Vagina (tissue), 2 donors: ENCODE measurements around the gene UBASH3B.

ENCODE experiments used
- POLR2A ChIP-seq, 2 donors: fragments of 450-650 bp; IDR thresholded peaks; one replicate each; pipeline ENCODE4 v1.6.1; 2017; ENCODE audit warnings: antibody characterized with exemption in 2 of 2, mild to moderate bottlenecking in 2 of 2, moderate library complexity in 2 of 2
- POLR2AphosphoS5 ChIP-seq, 2 donors: sonication (generic); formaldehyde crosslinking; IDR thresholded peaks; one replicate each; pipeline ENCODE4 v1.9.0; 2017; ENCODE audit warnings: antibody characterized with exemption in 2 of 2, mild to moderate bottlenecking in 2 of 2, low read depth in 1 of 2; ENCODE audit not compliant: insufficient read depth in 1 of 2
- TF ChIP-seq, protein P1 (sequence below), 3 experiments: fragments of 450-650 bp in 2 of 3; fragments of 200-600 bp in 1 of 3; sonication (generic) in 1 of 3; IDR thresholded peaks; one replicate each; pipeline ENCODE4 v1.5.1; 2017 to 2019; ENCODE audit warnings: antibody characterized with exemption in 3 of 3, mild to moderate bottlenecking in 2 of 3, moderate library complexity in 2 of 3

DNA sequence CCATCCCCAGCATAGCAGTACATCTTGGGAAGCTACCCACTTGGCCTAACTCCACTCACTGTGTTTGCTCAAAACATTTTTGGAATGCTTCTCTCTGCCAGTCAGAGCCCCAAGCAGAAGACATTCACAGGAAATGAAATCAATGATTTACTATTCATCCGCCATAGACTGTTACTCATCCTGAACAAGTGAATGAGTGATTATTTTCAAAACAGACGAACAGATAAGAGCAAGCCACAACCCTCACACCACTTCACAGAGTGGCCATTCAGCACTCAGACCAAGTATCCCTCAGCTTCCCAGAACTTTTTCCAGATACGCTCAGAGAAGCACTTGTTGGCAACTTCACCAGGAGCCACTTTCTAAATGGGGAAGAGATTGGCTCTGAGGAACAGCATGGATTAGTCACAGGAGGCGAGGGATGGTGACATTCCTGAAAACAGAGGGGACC, 13.0 kb upstream of the UBASH3B start:
- no peak for TF ChIP-seq POLR2A (IDR thresholded peaks at IDR 0.05)
- TF ChIP-seq, protein P1, sequence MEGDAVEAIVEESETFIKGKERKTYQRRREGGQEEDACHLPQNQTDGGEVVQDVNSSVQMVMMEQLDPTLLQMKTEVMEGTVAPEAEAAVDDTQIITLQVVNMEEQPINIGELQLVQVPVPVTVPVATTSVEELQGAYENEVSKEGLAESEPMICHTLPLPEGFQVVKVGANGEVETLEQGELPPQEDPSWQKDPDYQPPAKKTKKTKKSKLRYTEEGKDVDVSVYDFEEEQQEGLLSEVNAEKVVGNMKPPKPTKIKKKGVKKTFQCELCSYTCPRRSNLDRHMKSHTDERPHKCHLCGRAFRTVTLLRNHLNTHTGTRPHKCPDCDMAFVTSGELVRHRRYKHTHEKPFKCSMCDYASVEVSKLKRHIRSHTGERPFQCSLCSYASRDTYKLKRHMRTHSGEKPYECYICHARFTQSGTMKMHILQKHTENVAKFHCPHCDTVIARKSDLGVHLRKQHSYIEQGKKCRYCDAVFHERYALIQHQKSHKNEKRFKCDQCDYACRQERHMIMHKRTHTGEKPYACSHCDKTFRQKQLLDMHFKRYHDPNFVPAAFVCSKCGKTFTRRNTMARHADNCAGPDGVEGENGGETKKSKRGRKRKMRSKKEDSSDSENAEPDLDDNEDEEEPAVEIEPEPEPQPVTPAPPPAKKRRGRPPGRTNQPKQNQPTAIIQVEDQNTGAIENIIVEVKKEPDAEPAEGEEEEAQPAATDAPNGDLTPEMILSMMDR (IDR thresholded peaks at IDR 0.05), result no peak
- no peak for TF ChIP-seq POLR2AphosphoS5 (IDR thresholded peaks at IDR 0.05; ENCODE audit: insufficient read depth in 1 of 2, low read depth in 1 of 2)
